HCT116 (cell line): ENCODE results near the gene MACF1.

Experiments
- ATF3 ChIP-seq: IDR thresholded peaks from 2 replicates; pipeline ENCODE4 v1.6.1; 2012
- CTCF ChIP-seq, 3 experiments: fragments of 200-600 bp in 1 of 3; sonication (generic) in 1 of 3; IDR thresholded peaks in 2 of 3; conservative IDR thresholded peaks in 1 of 3; 2 replicates each; pipeline ENCODE4 v1.5.1; 2012 to 2017; ENCODE audit warnings: low read depth in 2 of 3, low read length in 2 of 3, antibody characterized with exemption in 1 of 3, borderline replicate concordance in 1 of 3, control low read depth in 1 of 3, mild to moderate bottlenecking in 1 of 3, mixed read lengths in 1 of 3, mixed run types in 1 of 3, moderate library complexity in 1 of 3; ENCODE audit not compliant: insufficient read depth in 1 of 3
- EGR1 ChIP-seq: IDR thresholded peaks from 2 replicates; pipeline ENCODE4 v1.6.1; 2012; ENCODE audit warnings: low read depth
- EZH2 ChIP-seq: fragments of 200-600 bp; sonication (generic); IDR thresholded peaks from 2 replicates; pipeline ENCODE4 v1.6.1; 2017; ENCODE audit warnings: antibody characterized with exemption, mixed run types
- EZH2phosphoT487 ChIP-seq: fragments of 200-600 bp; IDR thresholded peaks from 2 replicates; pipeline ENCODE4 v1.6.1; 2018; ENCODE audit warnings: antibody characterized with exemption, borderline replicate concordance
- MAX ChIP-seq: IDR thresholded peaks from 2 replicates; pipeline ENCODE4 v1.6.1; 2012
- POLR2A ChIP-seq: IDR thresholded peaks from 2 replicates; pipeline ENCODE4 v1.7.0; 2011; ENCODE audit warnings: borderline replicate concordance; ENCODE audit not compliant: insufficient read depth, insufficient read length; ENCODE audit errors: extremely low read depth
- POLR2AphosphoS5 ChIP-seq: IDR thresholded peaks from 2 replicates; pipeline ENCODE4 v1.6.1; 2011; ENCODE audit warnings: mild to moderate bottlenecking, low read depth, low read length, moderate library complexity
- SRF ChIP-seq: IDR thresholded peaks from 2 replicates; pipeline ENCODE4 v1.6.1; 2012; ENCODE audit warnings: low read depth
- TCF7L2 ChIP-seq: IDR thresholded peaks from 2 replicates; pipeline ENCODE4 v1.7.0; 2011; ENCODE audit warnings: borderline replicate concordance, inconsistent platforms; ENCODE audit not compliant: insufficient read depth, insufficient read length; ENCODE audit errors: extremely low read depth
- YY1 ChIP-seq: IDR thresholded peaks from 2 replicates; pipeline ENCODE4 v1.6.1; 2011; ENCODE audit warnings: low read length, low read depth, moderate library complexity, mild to moderate bottlenecking; ENCODE audit not compliant: insufficient replicate concordance; ENCODE audit errors: extremely low read depth
- ZBTB33 ChIP-seq: IDR thresholded peaks from 2 replicates; pipeline ENCODE4 v1.6.1; 2011; ENCODE audit warnings: mild to moderate bottlenecking, low read length, moderate library complexity; ENCODE audit not compliant: insufficient replicate concordance; ENCODE audit errors: extremely low read depth
- ZNF274 ChIP-seq: fragments of 200-500 bp; sonication (Bioruptor generic); IDR thresholded peaks from 2 replicates; pipeline ENCODE4 v1.6.1; 2014; ENCODE audit warnings: mild to moderate bottlenecking, low read depth, low read length, inconsistent platforms

- TF ChIP-seq YY1 (no peak), CTCF (IDR thresholded peaks at IDR 0.05 in 2 of 3, conservative IDR thresholded peaks at IDR 0.05 in 1 of 3; ENCODE audit: borderline replicate concordance in 1 of 3, insufficient read depth in 1 of 3, low read depth in 2 of 3, low read length in 2 of 3) (no peak), POLR2A (no peak), EZH2 (no peak), SRF (no peak), ATF3 (no peak), POLR2AphosphoS5 (no peak), MAX (no peak), TCF7L2 (no peak), ZBTB33 (no peak), ZNF274 (no peak), EGR1 (no peak), EZH2phosphoT487 (no peak)
These were observed 6.2 kb downstream of the MACF1 start for GRCh38 chr1:39210649-39211048.
